LNCaP clone FGC (cell line): ENCODE results near the gene SCPEP1.

ENCODE experiments used
- DNase-seq: peaks from one replicate; pipeline ENCODE4 v3.0.0-alpha.2; 2011; ENCODE audit warnings: low read depth
- H3K4me3 ChIP-seq: 2 replicates; pipeline ENCODE4 v1.5.1; 2011; ENCODE audit warnings: mild to moderate bottlenecking, low read depth, low read length, control low read depth
- TF ChIP-seq, protein P1 (sequence below): IDR thresholded peaks from 2 replicates; pipeline ENCODE4 v1.5.1; 2012; ENCODE audit warnings: mild to moderate bottlenecking; ENCODE audit not compliant: control insufficient read depth, insufficient read depth; ENCODE audit errors: extremely low read depth

The SCPEP1 gene

DNA sequence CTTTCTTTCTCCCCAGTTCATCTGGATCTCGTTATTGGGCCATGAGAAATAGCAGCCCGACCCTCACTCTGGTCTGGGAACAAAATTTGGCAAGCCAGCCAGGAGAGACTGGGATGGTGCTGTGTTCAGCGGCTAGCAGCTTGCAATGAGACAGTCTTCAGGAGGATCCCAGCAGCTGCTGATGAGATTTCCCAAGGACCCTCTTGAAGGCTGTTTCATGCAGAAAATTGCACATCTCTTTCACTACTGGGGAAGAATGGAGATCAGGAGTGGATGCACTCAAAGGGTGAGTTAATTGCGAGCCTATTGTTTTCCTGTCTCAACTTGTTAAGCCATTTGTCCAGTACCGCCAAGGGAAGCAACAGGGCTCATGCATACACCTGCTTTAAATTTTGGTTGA, 11.6 kb upstream of the SCPEP1 start:
- no peak overlapping the region for H3K4me3 ChIP-seq
- TF ChIP-seq, protein P1, sequence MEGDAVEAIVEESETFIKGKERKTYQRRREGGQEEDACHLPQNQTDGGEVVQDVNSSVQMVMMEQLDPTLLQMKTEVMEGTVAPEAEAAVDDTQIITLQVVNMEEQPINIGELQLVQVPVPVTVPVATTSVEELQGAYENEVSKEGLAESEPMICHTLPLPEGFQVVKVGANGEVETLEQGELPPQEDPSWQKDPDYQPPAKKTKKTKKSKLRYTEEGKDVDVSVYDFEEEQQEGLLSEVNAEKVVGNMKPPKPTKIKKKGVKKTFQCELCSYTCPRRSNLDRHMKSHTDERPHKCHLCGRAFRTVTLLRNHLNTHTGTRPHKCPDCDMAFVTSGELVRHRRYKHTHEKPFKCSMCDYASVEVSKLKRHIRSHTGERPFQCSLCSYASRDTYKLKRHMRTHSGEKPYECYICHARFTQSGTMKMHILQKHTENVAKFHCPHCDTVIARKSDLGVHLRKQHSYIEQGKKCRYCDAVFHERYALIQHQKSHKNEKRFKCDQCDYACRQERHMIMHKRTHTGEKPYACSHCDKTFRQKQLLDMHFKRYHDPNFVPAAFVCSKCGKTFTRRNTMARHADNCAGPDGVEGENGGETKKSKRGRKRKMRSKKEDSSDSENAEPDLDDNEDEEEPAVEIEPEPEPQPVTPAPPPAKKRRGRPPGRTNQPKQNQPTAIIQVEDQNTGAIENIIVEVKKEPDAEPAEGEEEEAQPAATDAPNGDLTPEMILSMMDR = no peak
- DNase-seq = no peak

- TF ChIP-seq, protein P1 = no peak
- no peak overlapping the region for H3K4me3 ChIP-seq
- no peak for DNase-seq
Observed at GRCh38 chr17:56970974-56971373, 7.0 kb upstream of the SCPEP1 start.

- TF ChIP-seq, protein P1 = no peak
- no peak overlapping the region for H3K4me3 ChIP-seq
- no peak for DNase-seq
Observed at GRCh38 chr17:56972111-56972730, 5.7 kb upstream of the SCPEP1 start.

DNA sequence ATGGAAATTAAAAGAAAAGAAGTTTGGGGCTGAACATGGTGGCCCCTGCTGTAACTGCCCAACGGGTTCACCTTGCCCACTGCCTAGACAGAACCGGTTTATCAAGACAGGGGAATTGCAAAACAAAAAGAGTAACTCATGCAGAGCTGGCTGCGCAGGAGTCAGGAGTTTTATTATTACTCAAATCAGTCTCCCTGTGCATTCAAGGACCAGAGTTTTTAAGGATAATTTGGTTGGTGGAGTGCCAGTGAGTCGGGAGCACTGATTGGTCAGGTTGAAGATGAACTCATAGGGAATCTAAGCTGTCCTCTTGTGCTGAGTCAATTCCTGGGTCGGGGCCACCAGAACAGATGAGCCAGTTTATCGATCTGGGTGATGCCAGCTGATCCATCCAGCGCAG, 4.4 kb upstream of the SCPEP1 start:
- TF ChIP-seq, protein P1 = no peak
- no peak overlapping the region for H3K4me3 ChIP-seq
- peak; percentile 15 for DNase-seq

DNA sequence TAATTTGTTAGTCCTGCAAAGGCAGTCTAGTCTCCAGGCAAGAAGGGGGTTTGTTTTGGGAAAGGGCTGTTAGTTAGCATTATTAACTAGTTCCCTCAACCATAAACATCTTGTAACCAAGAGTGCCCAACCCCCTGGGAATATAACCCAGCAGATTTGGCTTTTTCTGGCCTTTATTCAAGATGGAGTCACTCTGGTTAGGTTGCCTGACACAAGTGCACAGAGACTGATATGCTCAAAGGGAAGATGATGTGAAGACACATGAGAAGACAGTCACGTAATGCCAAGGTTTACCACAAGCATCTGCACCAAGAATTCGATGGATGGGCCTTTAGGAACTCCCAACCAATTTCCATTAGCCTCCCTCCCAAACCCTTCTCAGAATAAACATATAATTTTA, 3.9 kb upstream of the SCPEP1 start:
- no peak for DNase-seq
- H3K4me3 ChIP-seq = no peak overlapping the region
- TF ChIP-seq, protein P1 = no peak

DNA sequence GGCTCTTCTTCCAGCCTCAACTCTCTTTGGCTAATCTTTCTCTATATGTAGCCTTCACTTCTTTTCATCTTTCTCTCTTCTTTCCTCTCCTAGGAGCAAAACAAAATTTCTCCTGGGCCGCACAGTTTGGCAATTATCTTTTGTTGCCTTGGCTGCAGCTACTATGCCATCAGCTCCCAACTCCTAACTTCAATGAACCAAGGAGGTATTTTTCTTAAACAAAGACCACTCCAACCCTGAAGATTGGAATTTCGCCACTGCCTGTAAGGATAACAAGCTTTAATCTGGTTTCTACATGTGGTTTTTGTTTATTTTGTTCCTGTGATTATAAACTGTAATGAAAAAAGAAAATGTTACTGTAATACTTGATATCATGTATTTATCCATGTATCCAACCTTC, 2.3 kb upstream of the SCPEP1 start:
- DNase-seq = no peak
- TF ChIP-seq, protein P1 = no peak
- H3K4me3 ChIP-seq = no peak overlapping the region

GRCh38 chr17:56976941-56977608, 856 bp upstream of the SCPEP1 start:
- TF ChIP-seq, protein P1 = no peak
- peak overlapping the region; percentile 54 for H3K4me3 ChIP-seq
- no peak for DNase-seq
